GM12878 (cell line): ENCODE measurements around the gene NLRP9. TPM values are rescaled to one million over a fixed set of nuclear protein-coding genes. Genes with fewer than 3 reads are reported as not detected.
A peak's percentile ranks its signal among the peaks of the same experiment; 100 is the strongest.

Source experiments
- ATAC-seq: fragments of 200-7000 bp; cut with Tn5 transposase; 3 replicates; pipeline ENCODE4 v1.9.1; 2020; ENCODE audit warnings: mild to moderate bottlenecking, moderate library complexity
- BruUV-seq: library from RNA; stranded (reverse); fragments of 400-500 nt; replicated peaks from 2 replicates; lab custom pipeline; 2021; lab: Mats Ljungman, UMichigan
- CTCF ChIA-PET: fragments of 300-600 bp; sonication (Branson Sonifier 250); formaldehyde crosslinking; extraction: SDS; loops from one replicate; lab custom pipeline; 2021; ENCODE audit warnings: inconsistent platforms; lab: Yijun Ruan, JAX
- POLR2A ChIA-PET: fragments of 350-600 bp; formaldehyde crosslinking; extraction: SDS; loops from one replicate; lab custom pipeline; 2021; ENCODE audit warnings: inconsistent platforms; lab: Charles Lee
- RAD21 ChIA-PET: fragments of 300-600 bp; sonication (Branson Sonifier 250); formaldehyde crosslinking; loops from one replicate; lab custom pipeline; 2023; ENCODE audit warnings: antibody characterized with exemption; ENCODE audit not compliant: unreplicated experiment; lab: Charles Lee
- SMC1A ChIA-PET: fragments of 300-600 bp; sonication (Branson Sonifier 250); formaldehyde crosslinking; loops from one replicate; lab custom pipeline; 2023; ENCODE audit not compliant: unreplicated experiment, uncharacterized antibody; lab: Charles Lee
- DNase-seq: peaks from one replicate; pipeline ENCODE4 v3.0.0-alpha.2; 2011; ENCODE audit warnings: low read depth, low spot score
- FAIRE-seq: peaks from 3 replicates; lab custom pipeline; 2011; peaks lifted over from hg19 to GRCh38; lab: Jason Lieb, UNC
- H2AFZ ChIP-seq: 2 replicates; pipeline ENCODE4 v1.6.0; 2011; ENCODE audit warnings: low read depth, low read length, control low read depth; ENCODE audit not compliant: control insufficient read depth
- H3K27ac ChIP-seq: 2 replicates; pipeline ENCODE4 v1.5.1; 2011; ENCODE audit warnings: control low read depth; ENCODE audit not compliant: control insufficient read depth, insufficient read depth
- H3K27me3 ChIP-seq, 2 experiments: replicated peaks in 1 of 2; 2 replicates each; pipeline versions ENCODE4 v1.6.0 to v1.6.1; 2011; ENCODE audit warnings: low read length in 1 of 2; ENCODE audit not compliant: control insufficient read depth in 2 of 2, insufficient read depth in 2 of 2
- H3K36me3 ChIP-seq, 2 experiments: 2 replicates each; pipeline ENCODE4 v1.5.1; 2011; ENCODE audit warnings: low read length in 1 of 2; ENCODE audit not compliant: control insufficient read depth in 2 of 2, insufficient read depth in 2 of 2
- H3K4me1 ChIP-seq: 2 replicates; pipeline ENCODE4 v1.6.1; 2011; ENCODE audit warnings: mild to moderate bottlenecking, low read length, moderate library complexity, mixed read lengths; ENCODE audit not compliant: control insufficient read depth, insufficient read depth
- H3K4me2 ChIP-seq: 2 replicates; pipeline ENCODE4 v1.6.0; 2011; ENCODE audit warnings: control low read depth; ENCODE audit not compliant: control insufficient read depth, insufficient read depth
- H3K4me3 ChIP-seq: fragments of 200-600 bp; sonication (generic); 2 replicates; pipeline ENCODE4 v1.5.1; 2016
- H3K79me2 ChIP-seq: 2 replicates; pipeline ENCODE4 v1.6.0; 2011; ENCODE audit warnings: low read length; ENCODE audit not compliant: control insufficient read depth, insufficient read depth
- H3K9ac ChIP-seq: 2 replicates; pipeline ENCODE4 v1.8.0; 2011; ENCODE audit warnings: low read length, control low read depth, mixed read lengths; ENCODE audit not compliant: control insufficient read depth, insufficient read depth
- H3K9me3 ChIP-seq: replicated peaks from 3 replicates; pipeline ENCODE4 v1.5.1; 2011; ENCODE audit warnings: mild to moderate bottlenecking, low read length; ENCODE audit not compliant: control insufficient read depth, insufficient read depth
- H4K20me1 ChIP-seq: 2 replicates; pipeline ENCODE4 v1.6.0; 2011; ENCODE audit not compliant: control insufficient read depth, insufficient read depth
- CHD4 ChIP-seq: fragments of 200-600 bp; sonication (generic); IDR thresholded peaks from 2 replicates; pipeline ENCODE4 v1.6.1; 2016; ENCODE audit warnings: mild to moderate bottlenecking
- CTCF ChIP-seq, 3 experiments: IDR thresholded peaks in 2 of 3; conservative IDR thresholded peaks in 1 of 3; 2 replicates each; pipeline ENCODE4 v1.5.1; 2011; ENCODE audit warnings: low read depth in 3 of 3, low read length in 3 of 3, mild to moderate bottlenecking in 3 of 3, control low read depth in 2 of 3, moderate library complexity in 2 of 3, inconsistent platforms in 1 of 3, mixed read lengths in 1 of 3; ENCODE audit not compliant: control insufficient read depth in 2 of 3, insufficient read depth in 1 of 3; ENCODE audit errors: extremely low read depth in 1 of 3
- CUX1 ChIP-seq: IDR thresholded peaks from 2 replicates; pipeline ENCODE4 v1.6.1; 2012; ENCODE audit warnings: improper control_type of control experiment, low read depth, low read length; ENCODE audit not compliant: insufficient replicate concordance
- E2F8 ChIP-seq: fragments of 450-650 bp; IDR thresholded peaks from 2 replicates; pipeline ENCODE4 v1.6.1; 2018; ENCODE audit warnings: mild to moderate bottlenecking, low read depth, moderate library complexity; ENCODE audit not compliant: partially characterized antibody
- FOXM1 ChIP-seq: IDR thresholded peaks from 2 replicates; pipeline ENCODE4 v1.6.1; 2012; ENCODE audit warnings: low read depth, mild to moderate bottlenecking, inconsistent platforms, low read length, moderate library complexity
- NFIC ChIP-seq: IDR thresholded peaks from 2 replicates; pipeline ENCODE4 v1.6.1; 2012; ENCODE audit warnings: low read depth, mild to moderate bottlenecking, inconsistent platforms, low read length, moderate library complexity
- RAD21 ChIP-seq: IDR thresholded peaks from 2 replicates; pipeline ENCODE4 v1.6.1; 2011; ENCODE audit warnings: mild to moderate bottlenecking, low read depth, low read length, moderate library complexity; ENCODE audit not compliant: insufficient read depth
- RAD51 ChIP-seq: fragments of 450-650 bp; IDR thresholded peaks from 2 replicates; pipeline ENCODE4 v1.6.1; 2016; ENCODE audit warnings: moderate library complexity, mild to moderate bottlenecking, inconsistent platforms
- SIN3A ChIP-seq: IDR thresholded peaks from 2 replicates; pipeline ENCODE4 v1.6.1; 2012; ENCODE audit warnings: low read depth, low read length, improper control_type of control experiment
- SMC3 ChIP-seq: IDR thresholded peaks from 2 replicates; pipeline ENCODE4 v1.6.1; 2011; ENCODE audit warnings: low read length, improper control_type of control experiment, borderline replicate concordance
- SREBF1 ChIP-seq: IDR thresholded peaks from 2 replicates; pipeline ENCODE4 v1.6.1; 2012; ENCODE audit warnings: mild to moderate bottlenecking, low read length
- TBL1XR1 ChIP-seq: IDR thresholded peaks from 2 replicates; pipeline ENCODE4 v1.6.1; 2012; ENCODE audit warnings: low read depth, low read length, improper control_type of control experiment
- WGBS: methylation state at CpG from one replicate; pipeline ENCODE4 v1.1.6; 2016; ENCODE audit warnings: low lambda C conversion rate; ENCODE audit not compliant: insufficient replicate concordance, insufficient coverage; ENCODE audit errors: missing lambda C conversion rate; 5-methylcytosine and 5-hydroxymethylcytosine counted together
- in situ Hi-C: fragments of 300-500 bp; cut with MboI; formaldehyde crosslinking; loops from 9 replicates; pipeline ENCODE4 v1.14.3; 2018; ENCODE audit warnings: mixed read lengths
- intact Hi-C: fragments of 100-400 bp; cut with micrococcal nuclease; formaldehyde crosslinking; loops from one replicate; pipeline ENCODE4 v1.14.2; 2022; ENCODE audit not compliant: unreplicated experiment
- polyA plus RNA-seq, 11 experiments: library from polyadenylated mRNA; depleted of rRNA in 4 of 11; unstranded in 6 of 11; stranded (reverse) in 5 of 11; fragments of >200 nt; fragmentation: Nextera tagmentation in 4 of 11; fragmentation: Illumina TruSeq in 1 of 11; extraction: Ambion mirVana in 4 of 11; extraction: Trizol in 1 of 11; gene quantifications; 1 replicate in 1 of 11; 2 replicates in 10 of 11; pipeline versions ENCODE4 v1.2.1 to v1.2.3, GENCODE V29; 2011 to 2016; ENCODE audit warnings: inconsistent platforms in 2 of 11, missing spikeins in 2 of 11, low read depth in 1 of 11
- total RNA-seq, 4 experiments: library from RNA; depleted of rRNA in 3 of 4; stranded (reverse); fragments of >200 nt in 3 of 4; fragmentation: Illumina TruSeq in 1 of 4; extraction: Trizol in 1 of 4; gene quantifications; 2 replicates each; pipeline versions ENCODE4 v1.2.1 to v1.2.3, GENCODE V29; 2013 to 2021

Gene NLRP9
- total and polyA plus RNA-seq, 10 of the 15 experiments (the other 5 are each of a cell fraction or from before 2014, with no cell fraction given): not detected

GRCh38 chr19:55703790-55704215 is 34.4 kb downstream of the NLRP9 start:
- H3K9me3 ChIP-seq: no peaks in the 10 kb centered on the region
- CTCF ChIA-PET: interaction anchor here (1.2 to 1.3 kb wide), 2 partner anchors 10 to 70 kb away, joined by 3 to 5 read pairs; no protein-coding TSS in a partner anchor
- no peak overlapping the region for H3K4me3 ChIP-seq
- H2AFZ ChIP-seq: no peak overlapping the region
- intact Hi-C loops: no loop called here
- SMC1A ChIA-PET: no interaction called here
- H3K4me1 ChIP-seq: no peaks in the 10 kb centered on the region
- H3K79me2 ChIP-seq: no peaks in the 10 kb centered on the region
- no peak for FAIRE-seq
- in situ Hi-C loops: no loop called here
- no peak for ATAC-seq
- BruUV-seq: no TSS peak
- no peak overlapping the region for H3K27ac ChIP-seq
- peaks cover 2 to 3% of the 10 kb centered on the region in 2 experiments; a peak in 2 of 4 replicates for H3K36me3 ChIP-seq
- H3K27me3 ChIP-seq: no peaks in the 10 kb centered on the region
- H3K9ac ChIP-seq: no peak overlapping the region
- no peak for DNase-seq
- RAD21 ChIA-PET: no interaction called here
- WGBS: 42% methylated on average over 35 of the region's 38 CpGs
- H4K20me1 ChIP-seq: no peaks in the 10 kb centered on the region
- H3K4me2 ChIP-seq: no peak overlapping the region
- POLR2A ChIA-PET: interaction anchor here (0.5 kb wide), 1 partner anchor 32 kb away, joined by 5 read pairs; no protein-coding TSS in a partner anchor
- no peak for TF ChIP-seq RAD51
- peak; percentile 34; the same call in 1 of the 2 replicates for TF ChIP-seq SMC3
- no peak for TF ChIP-seq CUX1
- TF ChIP-seq SIN3A: no peak
- TF ChIP-seq NFIC: no peak
- TF ChIP-seq CTCF (IDR thresholded peaks at IDR 0.05 in 2 of 3, conservative IDR thresholded peaks at IDR 0.05 in 1 of 3; ENCODE audit: control insufficient read depth in 2 of 3, extremely low read depth in 1 of 3, insufficient read depth in 1 of 3, low read depth in 3 of 3, low read length in 3 of 3): peak; percentile 40 to 59 (median 59); a peak in 5 of 6 replicates
- no peak for TF ChIP-seq TBL1XR1
- TF ChIP-seq E2F8: no peak
- TF ChIP-seq RAD21: 0 out of 2 replicates have a peak, but pooled peaks have one; percentile 4
- TF ChIP-seq CHD4: no peak
- TF ChIP-seq SREBF1: no peak
- no peak for TF ChIP-seq FOXM1
